ENCODE results near the gene FXYD2.

DNA sequence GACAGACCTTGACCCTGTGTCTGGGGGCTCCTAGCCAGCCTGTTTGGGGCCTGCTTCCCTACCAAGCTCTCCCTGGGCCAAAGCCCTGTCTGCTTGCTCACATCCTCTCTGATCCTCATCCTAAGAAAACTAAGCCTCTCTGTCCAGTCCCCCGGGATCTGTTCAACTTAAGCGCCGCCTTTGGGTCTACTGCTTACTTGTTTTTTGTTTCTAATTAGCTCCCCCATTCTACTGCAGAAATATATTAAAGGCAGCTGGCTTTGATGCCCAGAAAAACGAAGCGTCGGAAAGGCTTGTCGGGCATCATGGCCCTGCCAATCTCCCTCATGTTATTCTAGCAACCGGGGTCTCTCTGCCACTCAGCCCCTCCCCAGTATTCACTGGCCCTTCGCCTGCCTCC lies 31.0 kb downstream of the FXYD2 start:
- no peak for TF ChIP-seq POLR2A (IDR thresholded peaks at IDR 0.05; ENCODE audit: low read depth, low read length)
- no peak for TF ChIP-seq NFIC (IDR thresholded peaks at IDR 0.05; ENCODE audit: low read depth, low read length)
- TF ChIP-seq ATF3 (IDR thresholded peaks at IDR 0.05; ENCODE audit: borderline replicate concordance, extremely low read depth, low read depth, low read length): no peak
- TF ChIP-seq, protein P1, sequence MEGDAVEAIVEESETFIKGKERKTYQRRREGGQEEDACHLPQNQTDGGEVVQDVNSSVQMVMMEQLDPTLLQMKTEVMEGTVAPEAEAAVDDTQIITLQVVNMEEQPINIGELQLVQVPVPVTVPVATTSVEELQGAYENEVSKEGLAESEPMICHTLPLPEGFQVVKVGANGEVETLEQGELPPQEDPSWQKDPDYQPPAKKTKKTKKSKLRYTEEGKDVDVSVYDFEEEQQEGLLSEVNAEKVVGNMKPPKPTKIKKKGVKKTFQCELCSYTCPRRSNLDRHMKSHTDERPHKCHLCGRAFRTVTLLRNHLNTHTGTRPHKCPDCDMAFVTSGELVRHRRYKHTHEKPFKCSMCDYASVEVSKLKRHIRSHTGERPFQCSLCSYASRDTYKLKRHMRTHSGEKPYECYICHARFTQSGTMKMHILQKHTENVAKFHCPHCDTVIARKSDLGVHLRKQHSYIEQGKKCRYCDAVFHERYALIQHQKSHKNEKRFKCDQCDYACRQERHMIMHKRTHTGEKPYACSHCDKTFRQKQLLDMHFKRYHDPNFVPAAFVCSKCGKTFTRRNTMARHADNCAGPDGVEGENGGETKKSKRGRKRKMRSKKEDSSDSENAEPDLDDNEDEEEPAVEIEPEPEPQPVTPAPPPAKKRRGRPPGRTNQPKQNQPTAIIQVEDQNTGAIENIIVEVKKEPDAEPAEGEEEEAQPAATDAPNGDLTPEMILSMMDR (IDR thresholded peaks at IDR 0.05 in 2 of 3, conservative IDR thresholded peaks at IDR 0.05 in 1 of 3; ENCODE audit: control insufficient read depth in 2 of 3, extremely low read depth in 1 of 3, insufficient read depth in 1 of 3, low read depth in 3 of 3, low read length in 3 of 3): no peak
- TF ChIP-seq NRF1 (conservative IDR thresholded peaks at IDR 0.05; ENCODE audit: low read depth, low read length): no peak
- no peak for TF ChIP-seq EZH2 (IDR thresholded peaks at IDR 0.05; ENCODE audit: borderline replicate concordance, control insufficient read depth, low read depth, low read length)
- no peak for TF ChIP-seq STAT3 (IDR thresholded peaks at IDR 0.05; ENCODE audit: low read depth, low read length)
- no peak for TF ChIP-seq CREM (IDR thresholded peaks at IDR 0.05; ENCODE audit: low read depth)
- TF ChIP-seq MXI1 (IDR thresholded peaks at IDR 0.05; ENCODE audit: low read depth, low read length): no peak
- TF ChIP-seq RAD51 (IDR thresholded peaks at IDR 0.05): no peak
